Glomerular visceral epithelial cell (primary cell): Measurements from ENCODE around the gene SLTM.
"Not testable (repeated sequence)": the region's sequence is repeated elsewhere in the genome, so short reads cannot be mapped to it uniquely, and the experiment has no call there.

Experiments used
- DNase-seq: peaks from one replicate; pipeline ENCODE4 v3.0.0-alpha.2; 2016; ENCODE audit errors: extremely low spot score

Gene SLTM

GRCh38 chr15:58876306-58877106, 57.0 kb downstream of the SLTM start:
- DNase-seq: no peak

GRCh38 chr15:58875343-58875742, 58.1 kb downstream of the SLTM start:
- DNase-seq: no peak

- peak; percentile 35 for DNase-seq
Observed at GRCh38 chr15:58873267-58873666, 60.2 kb downstream of the SLTM start.

- DNase-seq: no peak
Observed at GRCh38 chr15:58870451-58870850, 63.0 kb downstream of the SLTM start.

- DNase-seq: no peak
Observed at GRCh38 chr15:58867926-58868325, 65.6 kb downstream of the SLTM start.

GRCh38 chr15:58865425-58865880, 68.0 kb downstream of the SLTM start:
- DNase-seq: no peak

GRCh38 chr15:58864602-58865424, 68.7 kb downstream of the SLTM start:
- no peak for DNase-seq

- no peak for DNase-seq
Observed at GRCh38 chr15:58862326-58862725, 71.2 kb downstream of the SLTM start.

- DNase-seq: not testable (repeated sequence)
Observed at GRCh38 chr15:58856621-58857020, 76.9 kb downstream of the SLTM start.

- peak; percentile 68 for DNase-seq
Observed at GRCh38 chr15:58856086-58856485, 77.4 kb downstream of the SLTM start.

GRCh38 chr15:58854593-58854992, 78.9 kb downstream of the SLTM start:
- no peak for DNase-seq

- DNase-seq: no peak
Observed at GRCh38 chr15:58852347-58852746, 81.1 kb downstream of the SLTM start.

- DNase-seq: not testable (repeated sequence)
Observed at GRCh38 chr15:58851205-58851604, 82.3 kb downstream of the SLTM start.

GRCh38 chr15:58842713-58843396, 90.6 kb downstream of the SLTM start:
- no peak for DNase-seq

GRCh38 chr15:58840048-58840447, 93.4 kb downstream of the SLTM start:
- DNase-seq: no peak

GRCh38 chr15:58839485-58839884, 94.0 kb downstream of the SLTM start:
- no peak for DNase-seq

GRCh38 chr15:58833681-58834426, 99.6 kb downstream of the SLTM start:
- not testable (repeated sequence) for DNase-seq

- DNase-seq: no peak
Observed at GRCh38 chr15:58830556-58830955, 102.9 kb downstream of the SLTM start.
